Calu3 (cell line): Measurements from ENCODE around the gene PEAK3. TPM values are rescaled to one million over a fixed set of nuclear protein-coding genes. Genes with fewer than 3 reads are reported as not detected.

Source experiments
- BruUV-seq: library from RNA; stranded (reverse); fragments of 400-500 nt; replicated peaks from 2 replicates; lab custom pipeline; 2021; lab: Mats Ljungman, UMichigan
- CTCF ChIA-PET: fragments of 300-600 bp; sonication (Branson Sonifier 250); formaldehyde crosslinking; loops from one replicate; lab custom pipeline; 2022; ENCODE audit warnings: antibody characterized with exemption; lab: Charles Lee
- DNase-seq: peaks from one replicate; pipeline ENCODE4 v3.0.0; 2022
- H3K27ac Mint-ChIP-seq: one replicate; pipeline ENCODE4 v1.8.0; 2022; ENCODE audit warnings: mixed read lengths; ENCODE audit not compliant: unreplicated experiment
- H3K27me3 Mint-ChIP-seq: one replicate; pipeline ENCODE4 v1.8.0; 2022; ENCODE audit warnings: mixed read lengths; ENCODE audit not compliant: unreplicated experiment
- H3K36me3 Mint-ChIP-seq: one replicate; pipeline ENCODE4 v1.8.0; 2022; ENCODE audit warnings: mild to moderate bottlenecking, moderate library complexity, mixed read lengths; ENCODE audit not compliant: insufficient read depth, unreplicated experiment
- H3K4me1 Mint-ChIP-seq: one replicate; pipeline ENCODE4 v1.8.0; 2022; ENCODE audit warnings: mild to moderate bottlenecking, low read depth, mixed read lengths; ENCODE audit not compliant: unreplicated experiment
- H3K4me3 Mint-ChIP-seq: one replicate; pipeline ENCODE4 v1.8.0; 2022; ENCODE audit warnings: mild to moderate bottlenecking, low read depth, moderate library complexity, mixed read lengths; ENCODE audit not compliant: unreplicated experiment
- H3K9me3 Mint-ChIP-seq: one replicate; pipeline ENCODE4 v1.8.0; 2022; ENCODE audit warnings: low read depth, mixed read lengths; ENCODE audit not compliant: unreplicated experiment
- CTCF ChIP-seq: fragments of 200-600 bp; IDR thresholded peaks from one replicate; pipeline ENCODE4 v1.8.0; 2022; ENCODE audit warnings: antibody characterized with exemption; ENCODE audit not compliant: unreplicated experiment
- intact Hi-C: fragments of 100-400 bp; cut with micrococcal nuclease; formaldehyde crosslinking; loops from one replicate; pipeline ENCODE4 v1.10.0; 2022; ENCODE audit not compliant: unreplicated experiment
- total RNA-seq: library from RNA; stranded (reverse); gene quantifications from 2 replicates; pipeline ENCODE4 v1.2.3, GENCODE V29; 2022

The PEAK3 gene
- total RNA-seq, 1 experiment from 2014 or later = not detected

- peaks cover 36% of the 10 kb centered on the region for H3K4me1 Mint-ChIP-seq
- no peaks in the 10 kb centered on the region for H3K27me3 Mint-ChIP-seq
- no peak for TF ChIP-seq CTCF
- peak overlapping the region; percentile 77 for H3K27ac Mint-ChIP-seq
- intact Hi-C loops = loop anchor here (5.0 to 10.0 kb wide), 2 partner anchors 33 to 84 kb away; partner anchors contain the start of gene AP3D1
- H3K4me3 Mint-ChIP-seq = peak overlapping the region; percentile 78
- peaks cover 65% of the 10 kb centered on the region for H3K36me3 Mint-ChIP-seq
- CTCF ChIA-PET = interaction anchor here (0.6 to 1.2 kb wide), 3 partner anchors 15 to 70 kb away, joined by 3 to 8 read pairs (median 4); no protein-coding TSS in a partner anchor
- H3K9me3 Mint-ChIP-seq = no peaks in the 10 kb centered on the region
- no peak for DNase-seq
- no TSS peak for BruUV-seq
Measured at GRCh38 chr19:2239173-2239572, 42.8 kb downstream of the PEAK3 start.

- Mint-ChIP-seq H3K4me3 (peak overlapping the region; percentile 78), H3K36me3 (peaks cover 70% of the 10 kb centered on the region), H3K4me1 (peaks cover 36% of the 10 kb centered on the region), H3K9me3 (no peaks in the 10 kb centered on the region), H3K27ac (peak overlapping the region; percentile 73), H3K27me3 (no peaks in the 10 kb centered on the region)
- intact Hi-C loops = loop anchor here (5.0 to 10.0 kb wide), 2 partner anchors 34 to 83 kb away; partner anchors contain the start of gene AP3D1
- CTCF ChIA-PET = interaction anchor here (1.1 kb wide), 1 partner anchor 82 kb away, joined by 3 read pairs; no protein-coding TSS in a partner anchor
- no peak for TF ChIP-seq CTCF
- BruUV-seq = no TSS peak
- no peak for DNase-seq
Measured at GRCh38 chr19:2237869-2238153, 44.2 kb downstream of the PEAK3 start.

GRCh38 chr19:2237051-2237868 lies 44.7 kb downstream of the PEAK3 start:
- Mint-ChIP-seq H3K9me3 (no peaks in the 10 kb centered on the region), H3K4me1 (peaks cover 36% of the 10 kb centered on the region), H3K36me3 (peaks cover 69% of the 10 kb centered on the region), H3K4me3 (peak overlapping the region; percentile 78), H3K27me3 (no peaks in the 10 kb centered on the region), H3K27ac (peak overlapping the region; percentile 90)
- intact Hi-C loops = loop anchor here (5.0 to 10.0 kb wide), 2 partner anchors 35 to 82 kb away; partner anchors contain the start of gene AP3D1
- CTCF ChIA-PET = interaction anchor here (1.1 kb wide), 1 partner anchor 81 kb away, joined by 3 read pairs; no protein-coding TSS in a partner anchor
- no peak for DNase-seq
- no peak for TF ChIP-seq CTCF
- TSS peak; percentile 49 for BruUV-seq

- no peaks in the 10 kb centered on the region for H3K27me3 Mint-ChIP-seq
- H3K4me3 Mint-ChIP-seq = peak within 1 kb of the TSS; percentile 78
- BruUV-seq = no TSS peak
- CTCF ChIA-PET = no interaction called here
- TF ChIP-seq CTCF = peak; percentile 87
- peak; percentile 93 for DNase-seq
- peaks cover 73% of the 10 kb centered on the region for H3K36me3 Mint-ChIP-seq
- intact Hi-C loops = loop anchor here (5.0 to 10.0 kb wide), 2 partner anchors 36 to 82 kb away; partner anchors contain the start of gene AP3D1
- no peaks in the 10 kb centered on the region for H3K9me3 Mint-ChIP-seq
- H3K27ac Mint-ChIP-seq = peak within 1 kb of the TSS; percentile 90
- H3K4me1 Mint-ChIP-seq = peaks cover 33% of the 10 kb centered on the region
Measured at GRCh38 chr19:2236314-2237050, 45.5 kb downstream of the PEAK3 start, which contains the start of the genes PLEKHJ1 and SF3A2. Gene PLEKHJ1, minus strand, starts transcription at chr19:2236329. Its CDS starts 81 bp downstream, at chr19:2236248. Gene SF3A2, plus strand, starts transcription at chr19:2236824. Its CDS starts 6,595 bp downstream, at chr19:2243419.
